Brain microvascular endothelial cell (primary cell): Measurements from ENCODE around the gene SMARCA4.

Source experiments
- DNase-seq: peaks from one replicate; pipeline ENCODE4 v3.0.0-alpha.2; 2020
- H3K27ac ChIP-seq: fragments of 250-450 bp; sonication (Bioruptor Pico); 2 replicates; pipeline ENCODE4 v1.5.1; 2020; ENCODE audit warnings: mild to moderate bottlenecking, moderate library complexity
- H3K27me3 ChIP-seq: fragments of 250-450 bp; sonication (Bioruptor Pico); replicated peaks from 2 replicates; pipeline ENCODE4 v1.5.1; 2020; ENCODE audit warnings: mild to moderate bottlenecking
- H3K36me3 ChIP-seq: fragments of 250-450 bp; sonication (Bioruptor Pico); replicated peaks from 2 replicates; pipeline ENCODE4 v1.5.1; 2020; ENCODE audit warnings: mild to moderate bottlenecking
- H3K4me3 ChIP-seq: 2 replicates; pipeline ENCODE4 v1.5.1; 2011; ENCODE audit warnings: low read depth, mild to moderate bottlenecking, control low read depth, low read length, moderate library complexity
- CTCF ChIP-seq: IDR thresholded peaks from 2 replicates; pipeline ENCODE4 v1.5.1; 2011; ENCODE audit warnings: low read depth, mild to moderate bottlenecking, moderate library complexity, low read length, control low read depth, inconsistent platforms; ENCODE audit errors: missing control alignments
- in situ Hi-C: cut with HindIII; loops from 2 replicates; pipeline ENCODE4 v1.10.0; 2017; ENCODE audit warnings: low sequenced_read_pairs, low pct_ligation_motif_present

The SMARCA4 gene

GRCh38 chr19:11025445-11025844 is 64.6 kb downstream of the SMARCA4 start:
- DNase-seq, result no peak
- H3K27me3 ChIP-seq, result no peaks in the 10 kb centered on the region

GRCh38 chr19:11025997-11026396 is 65.2 kb downstream of the SMARCA4 start:
- no peak for DNase-seq
- in situ Hi-C loops, result no loop called here
- H3K36me3 ChIP-seq, result peaks cover 91% of the 10 kb centered on the region
- H3K27me3 ChIP-seq, result no peaks in the 10 kb centered on the region
- TF ChIP-seq CTCF, result no peak
- no peak overlapping the region for H3K4me3 ChIP-seq
- no peak overlapping the region for H3K27ac ChIP-seq

More at GRCh38 chr19:11025445-11025844, 64.6 kb downstream of the SMARCA4 start:
- Histone ChIP-seq H3K27ac (no peak overlapping the region), H3K36me3 (peaks cover 90% of the 10 kb centered on the region), H3K4me3 (no peak overlapping the region)
- in situ Hi-C loops, result no loop called here
- TF ChIP-seq CTCF, result no peak

GRCh38 chr19:11027381-11027780 is 66.6 kb downstream of the SMARCA4 start:
- TF ChIP-seq CTCF, result no peak
- Histone ChIP-seq H3K27me3 (no peaks in the 10 kb centered on the region), H3K4me3 (no peak overlapping the region), H3K27ac (no peak overlapping the region), H3K36me3 (peaks cover 90% of the 10 kb centered on the region)
- in situ Hi-C loops, result no loop called here
- no peak for DNase-seq

GRCh38 chr19:11028146-11028545 is 67.3 kb downstream of the SMARCA4 start:
- Histone ChIP-seq H3K36me3 (peaks cover 88% of the 10 kb centered on the region), H3K27ac (no peak overlapping the region), H3K27me3 (no peaks in the 10 kb centered on the region), H3K4me3 (no peak overlapping the region)
- no peak for TF ChIP-seq CTCF
- DNase-seq, result no peak
- in situ Hi-C loops, result no loop called here

GRCh38 chr19:11031421-11032070 is 70.7 kb downstream of the SMARCA4 start:
- in situ Hi-C loops, result no loop called here
- Histone ChIP-seq H3K27ac (no peak overlapping the region), H3K4me3 (no peak overlapping the region), H3K27me3 (no peaks in the 10 kb centered on the region), H3K36me3 (peaks cover 88% of the 10 kb centered on the region)
- no peak for DNase-seq
- no peak for TF ChIP-seq CTCF

GRCh38 chr19:11033251-11033650 is 72.4 kb downstream of the SMARCA4 start:
- no peak for DNase-seq
- in situ Hi-C loops, result no loop called here
- Histone ChIP-seq H3K36me3 (peaks cover 84% of the 10 kb centered on the region), H3K27ac (no peak overlapping the region), H3K4me3 (no peak overlapping the region), H3K27me3 (no peaks in the 10 kb centered on the region)
- TF ChIP-seq CTCF, result no peak
